ENCODE results near the gene GGTA1. TPM values are rescaled to one million over a fixed set of nuclear protein-coding genes. Genes with fewer than 3 reads are reported as not detected.

GGTA1 gene
- polyA plus RNA-seq, 1 donor (not counting 4 experiments of a cell fraction or from before 2014, with no cell fraction given) = not detected

DNA sequence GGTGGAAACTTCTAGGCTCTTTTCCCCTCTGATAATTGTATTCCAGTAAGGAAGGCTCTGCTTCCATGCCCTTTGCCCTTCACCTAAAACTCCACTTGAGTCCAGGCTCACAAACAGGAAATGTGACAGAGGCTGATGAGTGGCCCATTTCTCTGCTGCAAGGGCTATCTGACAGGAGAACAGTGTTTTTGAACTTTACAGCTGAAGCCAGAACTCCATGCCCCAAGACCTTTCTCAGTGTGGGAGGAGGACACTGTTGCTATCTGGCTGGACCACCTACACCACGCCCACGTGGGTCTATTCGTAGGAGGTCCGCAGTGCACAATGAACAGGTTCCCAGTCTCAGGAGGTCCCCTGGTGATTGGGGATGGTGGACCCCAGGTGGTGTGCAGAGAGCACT, 13.6 kb downstream of the GGTA1 start:
- Histone ChIP-seq H2AFZ (ENCODE audit: control insufficient read depth, low read length) (no peak overlapping the region), H4K20me1 (ENCODE audit: control insufficient read depth, extremely low read depth, insufficient read depth, low read length) (no peaks in the 10 kb centered on the region), H3K9ac (ENCODE audit: control insufficient read depth, extremely low read depth, insufficient read depth, low read length) (no peak overlapping the region), H3K9me3 (ENCODE audit: control insufficient read depth, low read depth, low read length) (no peaks in the 10 kb centered on the region), H3K4me3 (ENCODE audit: control insufficient read depth in 2 of 3, extremely low read depth in 1 of 3, insufficient read depth in 2 of 3, low read depth in 1 of 3, low read length in 3 of 3) (no peak overlapping the region), H3K9me1 (ENCODE audit: control insufficient read depth, extremely low read depth, insufficient read depth, low read length) (no peaks in the 10 kb centered on the region), H3K79me2 (ENCODE audit: control insufficient read depth, insufficient read depth, low read length) (no peaks in the 10 kb centered on the region), H3K4me1 (ENCODE audit: control insufficient read depth, extremely low read depth, insufficient read depth, low read length) (no peaks in the 10 kb centered on the region), H3K36me3 (ENCODE audit: control insufficient read depth in 2 of 2, extremely low read depth in 1 of 2, insufficient read depth in 2 of 2, low read length in 2 of 2) (no peaks in the 10 kb centered on the region), H3K4me2 (ENCODE audit: control insufficient read depth, extremely low read depth, insufficient read depth, low read depth, low read length) (no peak overlapping the region), H3K27me3 (ENCODE audit: control insufficient read depth, extremely low read depth, insufficient read depth, low read length) (peaks cover 15% of the 10 kb centered on the region), H3K27ac (ENCODE audit: control insufficient read depth, insufficient read depth, low read length) (no peak overlapping the region)
- TF ChIP-seq EZH2 (IDR thresholded peaks at IDR 0.05; ENCODE audit: low read length) = no peak
- TF ChIP-seq, protein P1, sequence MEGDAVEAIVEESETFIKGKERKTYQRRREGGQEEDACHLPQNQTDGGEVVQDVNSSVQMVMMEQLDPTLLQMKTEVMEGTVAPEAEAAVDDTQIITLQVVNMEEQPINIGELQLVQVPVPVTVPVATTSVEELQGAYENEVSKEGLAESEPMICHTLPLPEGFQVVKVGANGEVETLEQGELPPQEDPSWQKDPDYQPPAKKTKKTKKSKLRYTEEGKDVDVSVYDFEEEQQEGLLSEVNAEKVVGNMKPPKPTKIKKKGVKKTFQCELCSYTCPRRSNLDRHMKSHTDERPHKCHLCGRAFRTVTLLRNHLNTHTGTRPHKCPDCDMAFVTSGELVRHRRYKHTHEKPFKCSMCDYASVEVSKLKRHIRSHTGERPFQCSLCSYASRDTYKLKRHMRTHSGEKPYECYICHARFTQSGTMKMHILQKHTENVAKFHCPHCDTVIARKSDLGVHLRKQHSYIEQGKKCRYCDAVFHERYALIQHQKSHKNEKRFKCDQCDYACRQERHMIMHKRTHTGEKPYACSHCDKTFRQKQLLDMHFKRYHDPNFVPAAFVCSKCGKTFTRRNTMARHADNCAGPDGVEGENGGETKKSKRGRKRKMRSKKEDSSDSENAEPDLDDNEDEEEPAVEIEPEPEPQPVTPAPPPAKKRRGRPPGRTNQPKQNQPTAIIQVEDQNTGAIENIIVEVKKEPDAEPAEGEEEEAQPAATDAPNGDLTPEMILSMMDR (optimal IDR thresholded peaks at IDR 0.05 in 1 of 3, IDR thresholded peaks at IDR 0.05 in 1 of 3, conservative IDR thresholded peaks at IDR 0.05 in 1 of 3; ENCODE audit: extremely low read depth in 1 of 3, insufficient read depth in 2 of 3, low read length in 3 of 3) = no peak
- no peak for DNase-seq (ENCODE audit: low read depth, low spot score)
- dilution Hi-C loops (cut with MboI; ENCODE audit: extremely low pct_ligation_motif_present, low sequenced_read_pairs) = no loop called here
- FAIRE-seq = no peak

DNA sequence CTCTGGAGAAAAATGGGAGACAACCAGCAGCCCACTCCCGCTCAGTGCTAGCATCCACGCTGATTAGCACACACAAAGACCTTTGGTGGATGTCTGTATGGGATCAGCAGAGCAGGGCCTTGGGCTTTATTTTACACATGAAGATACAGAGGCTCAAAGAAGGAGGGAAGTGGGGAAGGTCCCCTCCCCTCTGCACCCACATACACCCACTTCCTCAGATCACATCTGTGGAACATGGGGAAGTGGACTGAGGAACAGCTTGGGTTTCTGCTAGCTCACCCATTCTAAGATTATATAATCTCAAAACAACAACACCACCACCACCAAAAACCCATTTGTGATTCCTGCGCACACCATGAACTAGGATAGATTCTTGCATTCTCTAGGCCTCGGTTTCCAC, 14.0 kb downstream of the GGTA1 start:
- Histone ChIP-seq H3K4me3 (ENCODE audit: control insufficient read depth in 2 of 3, extremely low read depth in 1 of 3, insufficient read depth in 2 of 3, low read depth in 1 of 3, low read length in 3 of 3) (no peak overlapping the region), H3K9me1 (ENCODE audit: control insufficient read depth, extremely low read depth, insufficient read depth, low read length) (no peaks in the 10 kb centered on the region), H3K4me2 (ENCODE audit: control insufficient read depth, extremely low read depth, insufficient read depth, low read depth, low read length) (no peak overlapping the region), H3K4me1 (ENCODE audit: control insufficient read depth, extremely low read depth, insufficient read depth, low read length) (no peaks in the 10 kb centered on the region), H2AFZ (ENCODE audit: control insufficient read depth, low read length) (no peak overlapping the region), H3K9ac (ENCODE audit: control insufficient read depth, extremely low read depth, insufficient read depth, low read length) (no peak overlapping the region), H3K36me3 (ENCODE audit: control insufficient read depth in 2 of 2, extremely low read depth in 1 of 2, insufficient read depth in 2 of 2, low read length in 2 of 2) (no peaks in the 10 kb centered on the region), H3K79me2 (ENCODE audit: control insufficient read depth, insufficient read depth, low read length) (no peaks in the 10 kb centered on the region), H3K27ac (ENCODE audit: control insufficient read depth, insufficient read depth, low read length) (no peak overlapping the region), H3K27me3 (ENCODE audit: control insufficient read depth, extremely low read depth, insufficient read depth, low read length) (peaks cover 15% of the 10 kb centered on the region), H3K9me3 (ENCODE audit: control insufficient read depth, low read depth, low read length) (no peaks in the 10 kb centered on the region), H4K20me1 (ENCODE audit: control insufficient read depth, extremely low read depth, insufficient read depth, low read length) (no peaks in the 10 kb centered on the region)
- no peak for FAIRE-seq
- DNase-seq (ENCODE audit: low read depth, low spot score) = no peak
- TF ChIP-seq, protein P1 (optimal IDR thresholded peaks at IDR 0.05 in 1 of 3, IDR thresholded peaks at IDR 0.05 in 1 of 3, conservative IDR thresholded peaks at IDR 0.05 in 1 of 3; ENCODE audit: extremely low read depth in 1 of 3, insufficient read depth in 2 of 3, low read length in 3 of 3) = no peak
- no peak for TF ChIP-seq EZH2 (IDR thresholded peaks at IDR 0.05; ENCODE audit: low read length)
- dilution Hi-C loops (cut with MboI; ENCODE audit: extremely low pct_ligation_motif_present, low sequenced_read_pairs) = no loop called here
